Neuron (in vitro differentiated cells): ENCODE results near the gene DDAH1.

Experiments
- H2AFZ ChIP-seq: one replicate; pipeline ENCODE4 v1.6.1; 2013; ENCODE audit warnings: low read depth, mild to moderate bottlenecking, inconsistent platforms, low read length, moderate library complexity
- H3K27me3 ChIP-seq: one replicate; pipeline ENCODE4 v1.6.1; 2013; ENCODE audit warnings: low read length; ENCODE audit not compliant: insufficient read depth
- H3K36me3 ChIP-seq: one replicate; pipeline ENCODE4 v1.6.1; 2013; ENCODE audit warnings: low read length; ENCODE audit not compliant: insufficient read depth
- H3K4me1 ChIP-seq: one replicate; pipeline ENCODE4 v1.6.1; 2013; ENCODE audit warnings: low read length; ENCODE audit not compliant: insufficient read depth
- H3K4me3 ChIP-seq: 2 replicates; pipeline ENCODE4 v1.5.1; 2013; ENCODE audit warnings: mild to moderate bottlenecking, low read length, moderate library complexity
- H3K9me3 ChIP-seq: one replicate; pipeline ENCODE4 v1.6.1; 2013; ENCODE audit warnings: low read length

DDAH1 gene

DNA sequence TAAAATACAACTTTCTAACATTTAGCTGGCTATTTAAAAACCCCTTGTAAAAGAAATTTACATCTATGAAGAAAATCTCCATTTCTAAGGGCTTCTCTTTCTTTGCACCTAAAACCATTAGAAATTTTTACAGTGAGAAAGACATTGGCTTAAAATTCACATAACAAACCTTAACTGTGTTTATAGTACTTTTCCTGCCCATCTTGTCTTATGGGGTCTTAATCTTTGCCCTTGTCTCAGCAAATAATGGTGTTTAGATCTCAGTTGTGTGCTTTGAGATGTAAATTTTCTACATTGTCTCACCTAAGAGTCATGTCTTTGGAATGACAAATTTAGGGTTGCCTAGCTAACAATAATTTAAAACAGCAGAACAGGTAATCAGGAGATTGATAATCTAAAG lies 71.5 kb downstream of the DDAH1 start:
- H3K27me3 ChIP-seq, result no peaks in the 10 kb centered on the region
- no peaks in the 10 kb centered on the region for H3K36me3 ChIP-seq
- H2AFZ ChIP-seq, result no peak overlapping the region
- no peak overlapping the region for H3K4me3 ChIP-seq
- no peaks in the 10 kb centered on the region for H3K9me3 ChIP-seq
- no peaks in the 10 kb centered on the region for H3K4me1 ChIP-seq

- Histone ChIP-seq H3K4me1 (no peaks in the 10 kb centered on the region), H2AFZ (no peak overlapping the region), H3K36me3 (no peaks in the 10 kb centered on the region), H3K4me3 (no peak overlapping the region), H3K27me3 (no peaks in the 10 kb centered on the region), H3K9me3 (peaks cover 14% of the 10 kb centered on the region)
Measured at GRCh38 chr1:85388416-85388815, 76.5 kb downstream of the DDAH1 start.

- H3K36me3 ChIP-seq, result no peaks in the 10 kb centered on the region
- no peaks in the 10 kb centered on the region for H3K27me3 ChIP-seq
- no peaks in the 10 kb centered on the region for H3K4me1 ChIP-seq
- no peak overlapping the region for H3K4me3 ChIP-seq
- H2AFZ ChIP-seq, result no peak overlapping the region
- H3K9me3 ChIP-seq, result peaks cover 20% of the 10 kb centered on the region
Measured at GRCh38 chr1:85387781-85388180, 77.2 kb downstream of the DDAH1 start.

DNA sequence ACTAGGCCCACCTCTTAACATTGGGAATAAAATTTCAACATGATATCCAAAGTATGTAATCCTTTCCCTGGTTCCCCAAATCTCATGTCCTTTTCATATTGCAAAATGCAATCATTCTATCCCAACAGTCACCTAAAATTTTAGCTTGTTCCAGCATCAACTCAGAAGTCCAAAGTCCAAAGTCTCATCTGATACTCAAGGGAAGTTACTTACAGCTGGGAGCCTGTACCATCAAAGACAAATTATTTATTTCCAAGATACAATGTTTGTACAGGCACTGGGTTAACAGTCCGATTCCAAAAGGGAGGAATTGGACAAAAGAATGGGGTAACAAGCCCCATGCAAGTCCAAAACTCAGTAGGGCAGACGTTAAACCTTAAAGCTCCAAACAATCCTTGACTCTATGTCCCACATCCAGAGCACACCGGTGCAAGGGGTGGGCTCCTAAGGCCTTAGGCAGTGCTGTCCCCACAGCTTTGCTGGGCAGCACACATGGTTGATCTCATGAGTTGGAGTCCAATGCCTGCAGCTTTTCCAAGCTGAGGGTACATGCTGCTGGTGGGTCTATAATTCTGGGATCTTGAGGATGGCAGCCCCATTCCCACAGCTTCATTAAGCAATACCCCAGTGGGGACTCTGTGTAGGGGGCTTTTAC lies 78.8 kb downstream of the DDAH1 start:
- no peaks in the 10 kb centered on the region for H3K36me3 ChIP-seq
- no peak overlapping the region for H3K4me3 ChIP-seq
- no peaks in the 10 kb centered on the region for H3K27me3 ChIP-seq
- peaks cover 27% of the 10 kb centered on the region for H3K9me3 ChIP-seq
- H3K4me1 ChIP-seq, result no peaks in the 10 kb centered on the region
- no peak overlapping the region for H2AFZ ChIP-seq

DNA sequence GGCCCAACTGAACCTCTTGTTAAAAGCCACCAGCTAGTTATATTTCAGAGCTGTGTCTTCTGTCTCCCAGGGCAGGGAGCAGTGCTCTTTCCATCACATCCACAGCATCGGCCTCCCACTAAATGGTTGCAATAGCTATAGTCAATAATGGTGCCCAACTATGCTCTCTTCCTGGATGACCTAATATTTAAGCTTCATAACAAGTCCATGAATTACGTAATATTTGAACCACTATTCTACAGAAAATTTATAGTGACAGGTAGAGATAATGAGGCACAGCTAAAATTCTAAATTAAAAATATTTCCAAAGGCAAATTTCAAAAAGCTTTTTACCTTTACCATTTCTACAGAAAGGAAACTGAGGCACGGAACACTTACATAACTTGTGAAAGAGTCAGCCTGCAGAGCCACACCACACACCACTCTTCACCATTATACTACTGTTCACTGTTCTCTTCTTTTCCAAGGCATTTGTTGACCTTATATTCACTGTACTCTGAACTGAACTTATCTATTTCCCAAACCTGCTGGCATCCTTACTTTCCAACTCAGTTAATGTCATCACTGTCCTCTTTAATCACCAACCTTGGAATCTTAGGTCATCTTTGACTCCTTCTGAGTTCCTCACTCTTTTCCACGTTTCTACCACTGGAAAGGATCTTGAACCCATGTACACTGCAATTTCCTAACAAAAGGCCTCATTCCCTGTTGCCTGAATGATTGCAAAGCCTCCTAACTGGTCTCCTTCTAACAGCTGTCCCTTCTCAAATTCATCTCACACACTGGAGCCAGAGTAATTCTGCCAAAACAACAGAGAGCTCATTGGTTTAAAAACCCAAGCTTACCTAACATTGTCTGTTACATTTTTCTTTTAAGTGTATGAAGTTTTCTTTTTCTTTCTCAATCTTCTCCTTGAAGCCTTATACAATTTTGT lies 85.5 kb downstream of the DDAH1 start:
- Histone ChIP-seq H3K4me1 (peaks cover 28% of the 10 kb centered on the region), H3K36me3 (no peaks in the 10 kb centered on the region), H3K9me3 (peaks cover 14% of the 10 kb centered on the region), H2AFZ (no peak overlapping the region), H3K27me3 (no peaks in the 10 kb centered on the region), H3K4me3 (no peak overlapping the region)

DNA sequence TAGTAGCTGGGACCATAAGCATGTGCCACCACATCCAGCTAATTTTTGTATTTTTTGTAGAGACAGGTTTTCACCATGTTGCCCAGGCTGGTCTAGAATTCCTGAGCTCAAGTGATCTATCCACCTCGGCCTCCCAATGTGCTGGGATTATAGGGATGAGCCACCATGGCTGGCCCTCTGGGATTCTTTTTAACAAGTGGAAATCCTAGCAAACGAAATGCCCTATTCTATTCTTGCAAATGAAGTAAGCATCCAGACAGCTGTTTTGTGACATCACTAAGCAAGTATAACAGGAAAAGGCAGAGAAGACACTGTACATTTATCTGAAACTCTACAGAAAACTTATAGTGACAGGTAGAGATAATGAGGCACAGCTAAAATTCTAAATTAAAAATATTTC lies 86.4 kb downstream of the DDAH1 start:
- Histone ChIP-seq H3K4me3 (no peak overlapping the region), H3K27me3 (no peaks in the 10 kb centered on the region), H3K4me1 (peaks cover 35% of the 10 kb centered on the region), H2AFZ (no peak overlapping the region), H3K36me3 (no peaks in the 10 kb centered on the region), H3K9me3 (peaks cover 14% of the 10 kb centered on the region)

- no peak overlapping the region for H3K4me3 ChIP-seq
- H3K9me3 ChIP-seq, result no peaks in the 10 kb centered on the region
- H3K27me3 ChIP-seq, result no peaks in the 10 kb centered on the region
- no peak overlapping the region for H2AFZ ChIP-seq
- peaks cover 48% of the 10 kb centered on the region for H3K4me1 ChIP-seq
- H3K36me3 ChIP-seq, result no peaks in the 10 kb centered on the region
Measured at GRCh38 chr1:85376356-85376755, 88.6 kb downstream of the DDAH1 start.

GRCh38 chr1:85375493-85375892 lies 89.5 kb downstream of the DDAH1 start:
- Histone ChIP-seq H2AFZ (no peak overlapping the region), H3K4me3 (no peak overlapping the region), H3K27me3 (no peaks in the 10 kb centered on the region), H3K4me1 (peaks cover 50% of the 10 kb centered on the region), H3K9me3 (no peaks in the 10 kb centered on the region), H3K36me3 (no peaks in the 10 kb centered on the region)

DNA sequence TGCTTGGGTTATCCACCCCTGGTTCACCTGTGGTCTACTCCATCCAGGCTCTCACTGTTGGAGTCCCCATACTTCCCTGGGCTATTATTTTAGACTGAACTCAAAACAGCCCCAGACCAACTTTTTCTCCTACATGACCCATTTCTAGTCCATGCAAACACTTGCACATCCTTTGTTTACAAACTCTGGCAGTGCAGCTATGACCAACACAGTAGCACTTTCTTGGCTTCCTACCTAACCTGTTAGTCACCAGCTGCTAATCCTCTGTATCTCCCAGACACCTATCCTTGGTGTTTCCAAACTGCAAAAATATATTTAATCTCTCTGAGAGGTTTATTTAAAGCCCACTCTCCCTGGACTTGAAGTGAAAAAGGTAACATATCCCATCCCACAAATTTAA lies 90.8 kb downstream of the DDAH1 start:
- no peak overlapping the region for H2AFZ ChIP-seq
- H3K9me3 ChIP-seq, result no peaks in the 10 kb centered on the region
- H3K4me3 ChIP-seq, result no peak overlapping the region
- no peaks in the 10 kb centered on the region for H3K27me3 ChIP-seq
- peaks cover 53% of the 10 kb centered on the region for H3K4me1 ChIP-seq
- no peaks in the 10 kb centered on the region for H3K36me3 ChIP-seq

DNA sequence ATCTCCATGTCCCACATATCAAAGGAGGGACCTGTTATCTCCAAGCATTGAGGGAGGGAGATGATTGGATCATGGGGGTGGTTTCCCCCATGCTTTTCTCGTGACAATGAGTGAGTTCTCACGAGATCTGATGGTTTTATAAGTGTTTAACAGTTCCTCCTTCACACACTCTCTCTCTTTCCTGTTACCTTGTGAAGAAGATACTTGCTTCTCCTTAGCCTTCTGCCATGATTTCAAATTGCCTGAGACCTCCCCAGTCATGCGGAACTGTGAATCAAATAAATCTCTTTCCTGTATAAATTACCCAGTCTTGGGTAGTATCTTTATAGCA lies 91.6 kb downstream of the DDAH1 start:
- Histone ChIP-seq H3K36me3 (no peaks in the 10 kb centered on the region), H2AFZ (no peak overlapping the region), H3K4me1 (peaks cover 51% of the 10 kb centered on the region), H3K27me3 (no peaks in the 10 kb centered on the region), H3K4me3 (no peak overlapping the region), H3K9me3 (no peaks in the 10 kb centered on the region)

DNA sequence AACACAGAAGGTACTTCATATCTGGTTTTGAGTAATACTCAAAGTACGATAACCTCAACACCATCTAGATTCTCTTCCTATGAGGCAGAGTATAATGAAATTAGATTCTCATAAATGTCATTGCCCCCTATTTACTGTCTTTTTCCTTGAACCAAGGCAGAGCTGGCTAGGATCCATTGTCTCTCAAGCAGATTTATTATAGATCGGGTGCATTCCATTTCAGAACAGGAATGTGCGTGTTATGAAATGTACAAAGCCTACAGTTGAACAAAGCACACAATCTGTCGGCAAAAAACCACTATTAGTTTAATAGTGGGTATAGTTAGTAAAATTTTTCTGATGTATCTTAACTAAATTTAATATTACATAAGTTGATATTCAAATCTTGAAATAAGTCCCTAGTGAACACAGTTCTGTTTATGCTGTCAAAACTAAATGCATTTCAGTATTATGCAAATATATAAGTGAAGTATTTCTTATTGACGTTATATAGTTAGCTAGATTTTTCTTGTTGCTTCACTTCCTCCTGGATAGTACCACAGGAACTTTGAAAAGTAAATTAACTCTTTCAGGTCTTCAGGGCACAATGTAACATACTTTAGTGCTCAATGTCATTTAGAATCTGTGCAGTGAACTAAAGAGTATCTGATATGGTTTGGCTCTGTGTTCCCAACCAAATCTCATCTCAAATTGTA lies 92.1 kb downstream of the DDAH1 start:
- no peaks in the 10 kb centered on the region for H3K9me3 ChIP-seq

DNA sequence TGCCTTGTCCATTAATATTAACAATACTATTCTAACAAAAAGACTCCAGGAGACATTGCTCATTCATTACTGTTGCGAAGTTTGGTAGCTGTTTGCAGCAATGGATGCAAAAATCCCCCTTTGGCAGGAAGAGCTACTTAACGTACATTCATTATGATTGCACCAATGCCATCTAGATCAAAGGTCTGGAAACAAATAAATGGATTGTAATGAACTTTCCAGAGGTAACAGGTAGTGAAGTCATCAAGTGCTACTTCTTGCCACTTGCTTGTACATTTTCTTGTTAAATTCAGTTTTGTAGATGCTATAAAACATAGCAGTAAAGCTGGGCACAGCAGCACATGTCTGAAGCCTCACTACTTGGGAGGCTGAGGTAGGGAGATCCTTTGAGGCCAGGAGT lies 93.9 kb downstream of the DDAH1 start:
- no peaks in the 10 kb centered on the region for H3K36me3 ChIP-seq
- no peak overlapping the region for H3K4me3 ChIP-seq
- H3K27me3 ChIP-seq, result no peaks in the 10 kb centered on the region
- H3K4me1 ChIP-seq, result peaks cover 48% of the 10 kb centered on the region
- H2AFZ ChIP-seq, result no peak overlapping the region
- no peaks in the 10 kb centered on the region for H3K9me3 ChIP-seq

More for the DNA sequence above, 92.1 kb downstream of the DDAH1 start:
- Histone ChIP-seq H3K36me3 (no peaks in the 10 kb centered on the region), H2AFZ (no peak overlapping the region), H3K27me3 (no peaks in the 10 kb centered on the region), H3K4me1 (peaks cover 56% of the 10 kb centered on the region), H3K4me3 (no peak overlapping the region)

- H3K4me1 ChIP-seq, result peaks cover 23% of the 10 kb centered on the region
Measured at GRCh38 chr1:85368073-85368770, 96.7 kb downstream of the DDAH1 start.

More at GRCh38 chr1:85368073-85368770, 96.7 kb downstream of the DDAH1 start:
- H3K9me3 ChIP-seq, result no peaks in the 10 kb centered on the region
- H3K27me3 ChIP-seq, result no peaks in the 10 kb centered on the region
- no peak overlapping the region for H3K4me3 ChIP-seq
- H2AFZ ChIP-seq, result no peak overlapping the region
- H3K36me3 ChIP-seq, result no peaks in the 10 kb centered on the region
